GM21360 (cell line): ENCODE measurements around the gene NTNG1.

Experiments used
- ATAC-seq: cut with Tn5 transposase; IDR thresholded peaks from one replicate; pipeline ENCODE4 v1.9.1; 2021; ENCODE audit warnings: mild to moderate bottlenecking, moderate library complexity; ENCODE audit not compliant: unreplicated experiment

Gene NTNG1

GRCh38 chr1:107487506-107487905 lies 346.7 kb downstream of the NTNG1 start:
- no peak for ATAC-seq

DNA sequence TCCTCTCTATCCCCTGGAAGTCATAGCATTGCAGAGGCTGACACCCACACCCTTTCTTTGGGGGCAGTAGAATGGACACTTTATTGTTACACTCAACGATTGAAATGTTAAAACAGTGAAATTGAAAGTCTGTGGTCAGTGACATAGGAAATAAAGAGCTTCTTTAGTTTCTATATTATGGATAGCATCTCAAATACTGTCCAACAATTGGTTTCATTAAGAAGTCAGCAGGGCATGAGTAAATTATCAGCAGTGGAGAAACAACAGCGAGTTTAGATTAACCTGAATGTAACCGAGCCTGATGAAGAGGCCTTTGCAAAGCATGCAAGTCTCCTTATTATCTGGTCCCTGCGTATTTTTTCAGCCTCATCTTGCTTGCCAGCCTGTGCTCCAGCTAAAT lies 350.7 kb downstream of the NTNG1 start:
- ATAC-seq: no peak

GRCh38 chr1:107493111-107493716 lies 352.4 kb downstream of the NTNG1 start:
- ATAC-seq: no peak

GRCh38 chr1:107494061-107494460 lies 353.2 kb downstream of the NTNG1 start:
- ATAC-seq: no peak

GRCh38 chr1:107496002-107496401 lies 355.2 kb downstream of the NTNG1 start:
- no peak for ATAC-seq

DNA sequence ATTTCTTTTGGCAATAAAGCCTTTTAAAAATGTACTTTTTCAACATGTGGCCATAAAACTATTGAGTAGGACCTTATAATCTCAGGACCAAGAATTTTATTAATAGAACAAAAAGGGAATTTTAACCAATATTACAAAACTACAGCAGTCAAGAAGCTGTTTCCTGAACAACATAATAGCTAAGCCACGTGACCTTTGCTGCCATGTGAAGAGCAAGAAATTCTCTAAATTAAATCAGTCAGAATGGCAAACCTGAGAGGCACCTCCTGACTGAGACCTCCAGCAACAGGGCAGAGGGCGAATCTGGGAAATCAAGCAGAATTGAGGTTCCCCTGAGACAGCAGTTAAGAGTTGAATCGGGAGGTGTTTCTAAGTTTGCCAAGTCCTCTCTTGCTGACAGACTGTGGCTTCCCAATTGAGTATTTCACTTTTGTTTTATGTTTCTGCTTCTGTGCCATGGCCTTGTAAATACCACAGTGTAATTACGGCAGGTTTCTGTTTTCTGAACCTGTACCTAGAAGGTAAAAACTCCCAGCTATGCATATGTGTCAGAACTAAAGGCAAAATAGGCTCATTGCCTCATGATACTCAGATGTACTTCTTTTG lies 358.4 kb downstream of the NTNG1 start:
- peak; percentile 97 for ATAC-seq

DNA sequence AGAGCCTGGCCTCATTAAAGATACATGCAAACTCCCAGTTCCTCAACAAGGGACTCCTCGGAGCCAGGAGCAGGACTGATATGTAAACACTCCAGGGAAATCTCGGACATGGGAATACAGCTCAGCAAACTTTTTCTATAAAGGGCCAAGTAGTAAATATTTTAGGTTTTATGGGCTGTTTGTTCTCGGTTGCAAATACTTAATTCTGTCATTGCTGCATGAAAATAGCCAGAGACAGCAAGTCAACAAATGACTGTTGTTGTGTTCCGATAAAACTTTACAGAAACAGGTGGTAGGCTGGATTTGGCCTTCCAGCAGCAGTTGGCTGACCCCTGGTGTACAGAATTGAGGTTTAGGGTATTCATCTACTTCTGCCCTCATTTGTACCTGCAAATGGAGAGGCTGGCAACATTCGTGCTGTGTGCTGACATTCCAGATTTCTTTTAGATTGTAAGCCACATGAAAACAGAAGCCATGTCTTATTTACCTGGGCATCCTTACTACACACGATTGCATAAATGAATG lies 360.3 kb downstream of the NTNG1 start:
- no peak for ATAC-seq

DNA sequence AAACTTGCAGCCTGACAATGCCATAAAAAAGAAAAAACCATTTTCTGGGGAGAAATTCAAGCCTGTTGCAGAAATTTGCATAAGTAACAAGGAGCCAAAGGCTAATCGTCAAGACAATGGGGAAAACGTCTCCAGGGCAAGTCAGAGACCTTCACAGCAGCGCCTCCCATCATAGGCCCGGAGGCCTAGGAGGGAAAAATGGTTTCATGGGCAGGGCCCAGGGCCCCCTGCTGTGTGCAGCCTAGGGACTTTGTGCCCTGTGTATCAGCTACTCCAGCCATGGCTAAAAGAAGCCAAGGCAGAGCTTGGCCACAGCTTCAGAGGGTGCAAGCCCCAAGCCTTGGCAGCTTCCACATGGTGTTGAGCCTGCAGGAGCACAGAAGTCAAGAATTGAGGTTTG lies 369.5 kb downstream of the NTNG1 start:
- ATAC-seq: no peak

- no peak for ATAC-seq
Measured at GRCh38 chr1:107512836-107513235, 372.0 kb downstream of the NTNG1 start.

DNA sequence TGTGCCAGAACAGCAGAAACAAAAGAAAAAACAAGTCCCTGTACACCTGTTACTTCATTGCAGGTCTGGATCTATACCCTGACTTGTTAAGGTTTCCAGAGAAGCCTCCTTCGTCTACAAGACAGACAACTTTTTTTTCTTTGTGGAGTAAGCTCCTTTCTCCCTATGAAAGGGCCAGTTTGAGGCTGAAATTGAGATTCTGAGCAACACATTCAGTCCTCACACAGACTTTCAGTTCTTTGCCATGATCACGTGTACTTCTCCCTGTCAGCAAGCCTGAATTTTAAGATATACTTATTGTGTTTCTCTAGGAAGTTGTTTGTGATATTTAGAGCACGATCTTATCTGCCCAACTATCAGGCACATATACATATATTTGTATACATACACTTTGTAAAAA lies 374.0 kb downstream of the NTNG1 start:
- ATAC-seq: no peak

DNA sequence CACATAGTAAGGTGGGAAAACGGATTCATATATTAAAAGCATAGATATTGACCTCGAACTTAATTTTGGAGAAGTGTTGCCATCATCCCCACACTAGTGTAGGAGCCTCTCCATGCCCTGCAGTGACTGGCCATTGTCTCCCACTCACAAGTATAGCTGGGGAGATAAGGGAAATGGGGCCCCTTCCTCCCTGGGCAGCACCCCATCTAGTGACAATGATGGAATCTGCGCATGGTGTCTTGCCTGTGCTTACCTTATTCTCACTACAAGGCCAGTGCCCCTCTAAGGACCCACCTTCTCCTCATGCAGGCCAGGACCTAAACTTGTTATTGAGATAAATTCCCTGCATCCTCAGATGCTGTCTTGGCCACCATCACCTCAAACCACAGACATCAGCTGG lies 374.9 kb downstream of the NTNG1 start:
- no peak for ATAC-seq

GRCh38 chr1:107523061-107523460 lies 382.2 kb downstream of the NTNG1 start:
- no peak for ATAC-seq

- no peak for ATAC-seq
Measured at GRCh38 chr1:107523736-107524135, 382.9 kb downstream of the NTNG1 start.

GRCh38 chr1:107524301-107524700 lies 383.5 kb downstream of the NTNG1 start:
- ATAC-seq: no peak

DNA sequence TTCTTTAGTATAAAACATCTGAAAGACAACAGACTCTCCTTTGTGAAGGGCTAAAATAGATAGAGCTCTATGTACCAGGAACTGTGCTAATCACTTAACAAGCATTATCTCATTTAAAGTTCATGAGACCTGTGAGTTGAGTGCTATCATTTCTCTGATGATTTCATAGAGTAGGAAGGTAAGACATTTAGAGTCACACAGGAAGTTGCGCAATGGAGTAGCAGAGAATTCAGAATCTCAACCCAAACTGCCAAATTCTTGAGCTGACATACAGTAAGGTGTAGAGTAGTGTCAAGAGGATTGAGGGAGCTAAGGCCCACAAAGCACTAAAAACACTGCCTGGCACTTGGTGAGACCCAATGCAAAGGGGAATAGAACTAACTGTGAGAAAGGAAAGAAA lies 384.3 kb downstream of the NTNG1 start:
- no peak for ATAC-seq

DNA sequence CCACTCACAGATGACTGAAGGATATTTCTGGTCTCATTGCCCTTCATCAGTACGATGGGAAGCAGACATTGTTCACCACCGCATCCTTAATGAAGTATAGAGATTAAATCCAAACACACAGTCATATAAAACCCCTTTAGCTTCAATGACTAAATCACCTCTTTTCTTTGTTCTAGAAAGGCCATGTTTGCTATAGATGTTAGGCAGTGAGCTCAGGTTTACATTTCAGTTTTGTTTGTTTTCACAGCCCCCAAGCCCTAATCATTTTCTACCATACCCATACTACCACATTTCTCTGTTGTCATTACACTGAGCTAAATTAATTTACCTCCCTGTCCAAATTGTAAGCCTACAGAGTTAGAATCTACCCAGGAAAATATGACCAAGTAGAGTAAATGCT lies 385.1 kb downstream of the NTNG1 start:
- no peak for ATAC-seq

- ATAC-seq: no peak
Measured at GRCh38 chr1:107526524-107527198, 385.8 kb downstream of the NTNG1 start.

DNA sequence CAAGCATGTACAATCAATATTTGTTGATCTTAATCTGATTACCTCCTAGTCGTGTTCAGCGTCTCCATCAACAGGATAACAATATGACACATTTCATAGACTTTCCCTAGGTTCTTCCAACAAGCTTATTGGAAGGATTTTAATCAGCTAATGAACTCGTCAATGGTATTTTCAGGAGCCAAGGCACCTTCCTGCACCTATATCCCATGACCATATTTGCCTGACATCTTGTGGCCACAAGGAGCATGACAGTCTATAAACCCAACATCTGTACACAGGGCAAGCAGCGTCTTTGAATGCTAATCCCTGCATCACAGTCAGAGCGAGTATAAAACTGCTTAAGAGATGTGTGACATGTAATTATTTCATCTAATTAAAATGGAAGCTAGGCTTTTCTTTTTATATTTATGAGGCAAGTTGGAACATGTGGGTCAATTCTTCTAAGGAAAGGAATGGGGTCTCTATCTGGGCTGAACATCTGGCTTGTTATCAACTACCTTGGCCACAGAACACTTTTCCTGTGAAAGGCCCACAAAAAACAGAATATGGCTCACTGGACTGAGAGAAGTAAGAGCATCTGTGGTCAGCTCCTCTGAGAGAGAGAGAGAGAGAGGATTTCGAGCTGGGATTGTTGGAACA lies 388.8 kb downstream of the NTNG1 start:
- peak; percentile 95 for ATAC-seq

DNA sequence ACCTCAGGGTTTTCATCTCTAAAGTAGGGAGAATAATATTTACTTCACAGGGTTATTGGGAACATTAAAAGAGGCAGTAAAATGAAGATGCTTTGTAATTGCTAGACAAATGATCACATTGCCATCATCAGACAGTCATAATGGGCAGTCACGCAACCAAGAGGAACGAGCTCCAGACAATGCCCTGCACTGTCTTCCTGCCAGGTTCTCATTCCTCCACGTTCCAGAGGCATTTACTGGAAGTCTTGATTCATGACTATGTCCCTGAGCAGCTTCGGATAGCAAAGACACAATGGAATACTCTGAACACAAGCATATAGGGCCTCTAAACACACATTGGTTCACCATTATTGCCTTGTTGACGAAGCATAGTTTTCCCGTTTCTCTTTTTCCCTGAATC lies 389.7 kb downstream of the NTNG1 start:
- no peak for ATAC-seq

DNA sequence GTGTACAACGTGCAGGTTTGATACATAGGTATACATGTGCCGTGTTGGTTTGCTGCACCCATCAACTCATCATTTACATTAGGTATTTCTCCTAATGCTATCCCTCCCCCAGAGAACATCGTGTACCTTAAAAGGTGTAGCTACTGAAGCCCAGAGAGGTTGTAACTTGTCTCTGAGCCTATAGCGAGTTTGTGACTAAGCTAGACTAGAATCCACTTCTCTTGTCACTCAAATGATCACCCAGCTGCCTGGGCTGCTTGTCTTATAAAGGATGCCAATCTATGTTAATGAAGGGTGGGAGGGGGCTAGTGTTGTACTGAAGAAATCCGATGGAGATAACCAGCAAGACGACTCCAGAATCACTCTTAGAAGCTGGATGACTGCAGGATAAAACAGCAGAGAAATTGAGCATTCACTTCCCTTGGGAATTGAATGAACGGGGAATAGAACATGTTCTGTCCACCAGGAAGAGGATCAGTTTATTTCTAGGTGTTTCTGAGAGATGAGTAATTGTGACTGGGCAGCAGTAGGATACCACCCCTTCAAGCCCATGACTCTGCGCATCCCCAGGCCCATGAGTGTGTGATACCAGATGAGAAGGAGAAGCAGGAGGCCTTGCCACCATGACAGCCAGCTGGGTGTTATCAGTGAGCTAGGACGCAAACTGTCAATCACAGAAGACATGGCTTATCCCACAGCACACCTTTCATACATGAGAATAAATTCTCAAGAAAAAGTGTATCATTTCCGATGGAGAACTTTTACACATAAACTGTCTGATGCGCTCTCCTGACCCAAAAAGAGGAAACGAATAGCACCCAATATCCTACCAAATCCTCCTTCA lies 390.4 kb downstream of the NTNG1 start:
- ATAC-seq: no peak

DNA sequence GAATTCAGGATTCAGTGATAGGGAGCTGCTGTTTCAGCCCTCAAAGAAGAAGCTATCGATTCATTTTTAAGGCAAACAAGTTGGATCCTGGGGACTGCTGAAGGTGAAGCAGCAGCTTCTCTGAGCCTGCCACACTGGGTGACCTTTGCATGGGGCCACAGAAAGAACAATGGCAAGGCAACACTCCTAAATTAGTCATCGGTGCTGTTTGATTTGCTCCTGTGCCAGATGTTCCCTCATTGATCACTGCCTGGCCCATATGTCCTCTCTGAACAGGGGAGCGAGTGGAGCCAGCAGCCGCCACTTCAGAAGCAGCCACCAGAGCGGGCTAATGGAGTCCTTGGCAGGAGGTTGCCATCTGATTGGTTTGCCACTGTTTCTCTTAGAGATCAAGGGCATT lies 391.5 kb downstream of the NTNG1 start:
- no peak for ATAC-seq
